Spleen (tissue), 11 donors: ENCODE measurements around the gene PRKAG1. TPM values are rescaled to one million over a fixed set of nuclear protein-coding genes. Genes with fewer than 3 reads are reported as not detected.

ENCODE experiments used
- DNase-seq: peaks from one replicate; pipeline ENCODE4 v3.0.0-alpha.2; 2020
- H3K27ac ChIP-seq, 8 donors: fragments of 200-600 bp; sonication (generic) in 7 of 8; 1 replicate in 4 of 8; 2 replicates in 4 of 8; pipeline versions ENCODE4 v1.5.0 to v1.8.0; 2016 to 2021; ENCODE audit warnings: inconsistent platforms in 4 of 8, mild to moderate bottlenecking in 4 of 8, moderate library complexity in 1 of 8
- H3K27me3 ChIP-seq, 7 donors: fragments of 200-600 bp; sonication (generic) in 6 of 7; replicated peaks in 1 of 7; 1 replicate in 4 of 7; 2 replicates in 3 of 7; pipeline versions ENCODE4 v1.5.0 to v1.8.0; 2016 to 2021; ENCODE audit warnings: inconsistent platforms in 3 of 7, mild to moderate bottlenecking in 1 of 7
- H3K36me3 ChIP-seq, 6 donors: fragments of 200-600 bp; sonication (generic) in 5 of 6; 1 replicate in 4 of 6; 2 replicates in 2 of 6; pipeline versions ENCODE4 v1.5.0 to v1.8.0; 2016 to 2021; ENCODE audit warnings: inconsistent platforms in 2 of 6
- H3K4me1 ChIP-seq, 6 donors: fragments of 200-600 bp; sonication (generic) in 5 of 6; 1 replicate in 3 of 6; 2 replicates in 3 of 6; pipeline versions ENCODE4 v1.5.0 to v1.8.0; 2016 to 2021; ENCODE audit warnings: inconsistent platforms in 3 of 6
- H3K4me3 ChIP-seq, 8 donors: fragments of 200-600 bp; sonication (generic) in 7 of 8; 1 replicate in 4 of 8; 2 replicates in 4 of 8; pipeline versions ENCODE4 v1.5.0 to v1.8.0; 2016 to 2021; ENCODE audit warnings: inconsistent platforms in 4 of 8, mild to moderate bottlenecking in 4 of 8, moderate library complexity in 2 of 8
- H3K9me3 ChIP-seq, 8 donors: fragments of 200-600 bp; sonication (generic) in 7 of 8; 1 replicate in 4 of 8; 2 replicates in 4 of 8; pipeline versions ENCODE4 v1.5.0 to v1.8.0; 2016 to 2021; ENCODE audit warnings: inconsistent platforms in 4 of 8
- POLR2A ChIP-seq, 3 donors: fragments of 450-650 bp; IDR thresholded peaks; one replicate each; pipeline ENCODE4 v1.5.1; 2017; ENCODE audit warnings: antibody characterized with exemption in 3 of 3, mild to moderate bottlenecking in 1 of 3
- POLR2AphosphoS5 ChIP-seq, 3 donors: sonication (generic); formaldehyde crosslinking; IDR thresholded peaks; one replicate each; pipeline ENCODE4 v1.5.1; 2017; ENCODE audit warnings: antibody characterized with exemption in 3 of 3
- WGBS, 5 donors: extraction: QIAGEN DNeasy Blood & Tissue Kit in 3 of 5; methylation state at CpG; one replicate each; pipeline versions ENCODE4 v1.1.5 to v1.1.7; 2013 to 2018; 5-methylcytosine and 5-hydroxymethylcytosine counted together
- intact Hi-C: fragments of 100-400 bp; cut with DNase I; formaldehyde crosslinking; loops from one replicate; pipeline ENCODE4 v1.15.0; 2023; ENCODE audit warnings: low total_unique reads
- polyA plus RNA-seq, 3 donors: library from polyadenylated mRNA; stranded (reverse); fragments of 200-250 nt; gene quantifications; one replicate each; pipeline ENCODE4 v1.2.1, GENCODE V29; 2013
- total RNA-seq, 7 donors: library from RNA; depleted of rRNA in 3 of 7; stranded (reverse); fragments of >200 nt in 3 of 7; fragmentation: NEBNext Ultra II Directional in 4 of 7; extraction: Animal tissue kit (Norgen Biotek cat#: 25700) in 4 of 7; gene quantifications; one replicate each; pipeline versions ENCODE4 v1.1.0 to v1.2.1, GENCODE V29; 2016 to 2021
- TF ChIP-seq, protein P1 (sequence below), 11 experiments: fragments of 200-600 bp in 7 of 11; fragments of 450-650 bp in 4 of 11; sonication (generic) in 4 of 11; IDR thresholded peaks in 8 of 11; conservative IDR thresholded peaks in 3 of 11; 1 replicate in 7 of 11; 2 replicates in 4 of 11; pipeline versions ENCODE4 v1.4.0 to v1.8.0; 2016 to 2021; ENCODE audit warnings: antibody characterized with exemption in 11 of 11, inconsistent platforms in 4 of 11, mild to moderate bottlenecking in 1 of 11
- donor health status: healthy with polysubstance abuse.
- donor health status: DM: no; HTN: no; CAD: no; lungs with moderate emphysema.
- donor health status: DM: no; HTN: no; CAD: no.
- donor health status: Bipolar disorder and iron deficiency.
- donor health status: healthy.
- donor health status: DM: no; HTN: no; CAD: no.
- donor health status: DM: yes; HTN: yes; CAD: no.

Gene PRKAG1
- total and polyA plus RNA-seq, 10 donors, result 34.1 to 47.2 (median 43.1) TPM

- intact Hi-C loops, result no loop called here
- peaks cover 9 to 99% (median 79%) of the 10 kb centered on the region in 7 donors for H3K27me3 ChIP-seq
- no peak overlapping the region for H3K27ac ChIP-seq
- TF ChIP-seq POLR2A (IDR thresholded peaks at IDR 0.05), result no peak
- TF ChIP-seq, protein P1, sequence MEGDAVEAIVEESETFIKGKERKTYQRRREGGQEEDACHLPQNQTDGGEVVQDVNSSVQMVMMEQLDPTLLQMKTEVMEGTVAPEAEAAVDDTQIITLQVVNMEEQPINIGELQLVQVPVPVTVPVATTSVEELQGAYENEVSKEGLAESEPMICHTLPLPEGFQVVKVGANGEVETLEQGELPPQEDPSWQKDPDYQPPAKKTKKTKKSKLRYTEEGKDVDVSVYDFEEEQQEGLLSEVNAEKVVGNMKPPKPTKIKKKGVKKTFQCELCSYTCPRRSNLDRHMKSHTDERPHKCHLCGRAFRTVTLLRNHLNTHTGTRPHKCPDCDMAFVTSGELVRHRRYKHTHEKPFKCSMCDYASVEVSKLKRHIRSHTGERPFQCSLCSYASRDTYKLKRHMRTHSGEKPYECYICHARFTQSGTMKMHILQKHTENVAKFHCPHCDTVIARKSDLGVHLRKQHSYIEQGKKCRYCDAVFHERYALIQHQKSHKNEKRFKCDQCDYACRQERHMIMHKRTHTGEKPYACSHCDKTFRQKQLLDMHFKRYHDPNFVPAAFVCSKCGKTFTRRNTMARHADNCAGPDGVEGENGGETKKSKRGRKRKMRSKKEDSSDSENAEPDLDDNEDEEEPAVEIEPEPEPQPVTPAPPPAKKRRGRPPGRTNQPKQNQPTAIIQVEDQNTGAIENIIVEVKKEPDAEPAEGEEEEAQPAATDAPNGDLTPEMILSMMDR (IDR thresholded peaks at IDR 0.05 in 8 of 11, conservative IDR thresholded peaks at IDR 0.05 in 3 of 11), result peak in 9 of 11 experiments; percentile 33 to 78 (median 62)
- WGBS, 5 donors, result 14 to 25% (median 16%) methylated on average over 19 of the region's 19 CpGs
- no peak for DNase-seq
- no peak overlapping the region for H3K4me3 ChIP-seq
- no peaks in the 10 kb centered on the region for H3K36me3 ChIP-seq
- H3K9me3 ChIP-seq, result no peaks in the 10 kb centered on the region
- peaks cover 23 to 70% (median 56%) of the 10 kb centered on the region in 6 donors for H3K4me1 ChIP-seq
These were observed 44.5 kb downstream of the PRKAG1 start for GRCh38 chr12:48973941-48974673.

GRCh38 chr12:48973531-48973930 lies 45.0 kb downstream of the PRKAG1 start:
- peaks cover 17 to 66% (median 50%) of the 10 kb centered on the region in 6 donors for H3K4me1 ChIP-seq
- H3K27me3 ChIP-seq, result peaks cover 9 to 96% (median 73%) of the 10 kb centered on the region in 7 donors
- no peak for DNase-seq
- TF ChIP-seq POLR2AphosphoS5 (IDR thresholded peaks at IDR 0.05) (no peak), POLR2A (IDR thresholded peaks at IDR 0.05) (no peak)
- TF ChIP-seq, protein P1 (IDR thresholded peaks at IDR 0.05 in 8 of 11, conservative IDR thresholded peaks at IDR 0.05 in 3 of 11), result no peak
- no peak overlapping the region for H3K4me3 ChIP-seq
- 16 to 25% (median 19%) methylated on average over 11 to 12 of the region's 12 CpGs for WGBS, 5 donors
- no peak overlapping the region for H3K27ac ChIP-seq
- intact Hi-C loops, result no loop called here
- no peaks in the 10 kb centered on the region for H3K36me3 ChIP-seq
- H3K9me3 ChIP-seq, result no peaks in the 10 kb centered on the region

DNA sequence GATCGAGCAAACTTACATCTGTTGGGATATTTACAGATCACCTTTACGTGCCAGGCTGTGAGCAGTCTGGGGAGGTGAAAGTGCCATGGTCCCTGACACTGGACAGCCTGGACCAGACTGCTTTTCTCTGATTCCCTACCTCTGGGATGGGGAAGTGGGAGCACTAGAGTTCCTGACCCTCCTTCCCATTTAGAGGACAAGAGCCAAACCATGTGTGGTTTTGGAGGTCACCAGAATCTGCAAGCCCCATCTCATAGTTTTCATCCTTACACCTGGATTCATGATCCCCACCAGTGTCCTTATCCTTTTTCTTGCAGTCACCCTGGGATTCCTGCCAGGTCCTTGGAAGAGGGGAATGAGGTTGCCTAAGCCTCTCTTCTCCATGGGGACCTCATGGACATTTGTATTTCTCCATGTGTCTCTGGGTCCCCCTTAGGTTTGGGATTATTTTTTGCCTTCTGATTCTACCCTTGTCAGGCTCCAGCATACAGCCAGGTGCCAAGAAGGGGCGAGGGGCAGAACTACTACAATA lies 45.6 kb downstream of the PRKAG1 start:
- H3K27me3 ChIP-seq, result peaks cover 9 to 91% (median 68%) of the 10 kb centered on the region in 7 donors
- intact Hi-C loops, result no loop called here
- no peak overlapping the region for H3K27ac ChIP-seq

More for the DNA sequence above, 45.6 kb downstream of the PRKAG1 start:
- TF ChIP-seq, protein P1 (IDR thresholded peaks at IDR 0.05 in 8 of 11, conservative IDR thresholded peaks at IDR 0.05 in 3 of 11), result no peak
- Histone ChIP-seq H3K4me3 (no peak overlapping the region), H3K36me3 (no peaks in the 10 kb centered on the region), H3K4me1 (peaks cover 12 to 61% (median 45%) of the 10 kb centered on the region in 6 donors), H3K9me3 (no peaks in the 10 kb centered on the region)
- no peak for DNase-seq
- WGBS, 5 donors, result 12 to 26% (median 15%) methylated on average over 2 to 3 of the region's 3 CpGs
